Activated CD4-positive, alpha-beta memory T cell treated with anti-CD3 and anti-CD28 coated beads for 36 hours (primary cell): ENCODE data around the gene CTNNBL1. TPM values are rescaled to one million over a fixed set of nuclear protein-coding genes. Genes with fewer than 3 reads are reported as not detected.
A peak's percentile ranks its signal among the peaks of the same experiment; 100 is the strongest.
"Not testable (repeated sequence)": the region's sequence is repeated elsewhere in the genome, so short reads cannot be mapped to it uniquely, and the experiment has no call there.

Source experiments
- CTCF ChIA-PET: fragments of 350-600 bp; sonication (Branson Sonifier 250); formaldehyde crosslinking; loops from one replicate; lab custom pipeline; 2021; ENCODE audit warnings: antibody characterized with exemption, inconsistent platforms; lab: Charles Lee
- POLR2A ChIA-PET: fragments of 350-600 bp; sonication (Branson Sonifier 250); formaldehyde crosslinking; loops from one replicate; lab custom pipeline; 2021; ENCODE audit warnings: antibody characterized with exemption; lab: Charles Lee
- DNase-seq: peaks from one replicate; pipeline ENCODE4 v3.0.0-alpha.2; 2020
- H3K27ac Mint-ChIP-seq: one replicate; pipeline ENCODE4 v1.8.0; 2021; ENCODE audit warnings: mixed read lengths
- H3K27me3 Mint-ChIP-seq: one replicate; pipeline ENCODE4 v1.8.0; 2021; ENCODE audit warnings: mixed read lengths
- H3K36me3 Mint-ChIP-seq: one replicate; pipeline ENCODE4 v1.8.0; 2021; ENCODE audit warnings: mixed read lengths
- H3K4me1 Mint-ChIP-seq: one replicate; pipeline ENCODE4 v1.8.0; 2021; ENCODE audit warnings: low read depth, mixed read lengths
- H3K4me3 Mint-ChIP-seq: one replicate; pipeline ENCODE4 v1.8.0; 2021; ENCODE audit warnings: mild to moderate bottlenecking, mixed read lengths
- H3K9me3 Mint-ChIP-seq: one replicate; pipeline ENCODE4 v1.8.0; 2021; ENCODE audit warnings: mixed read lengths
- intact Hi-C: fragments of 100-400 bp; cut with micrococcal nuclease; formaldehyde crosslinking; loops from one replicate; pipeline ENCODE4 v1.15.1; 2023
- total RNA-seq, 2 experiments: library from RNA; stranded (reverse); gene quantifications; one replicate each; pipeline ENCODE4 v1.2.3, GENCODE V29; 2021

Gene CTNNBL1
- total RNA-seq, 2 experiments from 2014 or later = 72.5 to 76.5 TPM

DNA sequence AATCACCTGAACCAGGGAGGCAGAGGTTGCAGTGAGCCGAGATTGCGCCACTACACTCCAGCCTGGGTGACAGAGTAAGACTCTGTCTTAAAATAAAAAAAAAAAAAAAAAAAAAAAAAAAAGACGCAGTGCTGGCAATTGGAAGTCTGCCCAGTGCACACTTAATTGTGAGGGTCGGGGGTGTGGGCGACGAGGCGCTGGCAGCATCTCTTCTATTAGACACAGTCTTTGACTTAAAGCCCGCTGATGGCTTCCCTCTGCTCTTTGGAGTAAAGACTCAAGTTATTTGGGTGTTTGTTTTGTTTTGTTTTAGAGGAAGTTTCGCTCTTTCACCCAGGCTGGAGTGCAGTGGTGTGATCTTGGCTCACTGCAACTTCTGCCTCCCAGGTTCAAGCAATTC is 10.7 kb upstream of the CTNNBL1 start:
- intact Hi-C loops, CTCF ChIA-PET, H3K27ac Mint-ChIP-seq, H3K36me3 Mint-ChIP-seq, POLR2A ChIA-PET, DNase-seq, H3K4me3 Mint-ChIP-seq, H3K9me3 Mint-ChIP-seq: not testable (repeated sequence)
- peaks cover 19% of the 10 kb centered on the region for H3K27me3 Mint-ChIP-seq
- peaks cover 18% of the 10 kb centered on the region for H3K4me1 Mint-ChIP-seq

DNA sequence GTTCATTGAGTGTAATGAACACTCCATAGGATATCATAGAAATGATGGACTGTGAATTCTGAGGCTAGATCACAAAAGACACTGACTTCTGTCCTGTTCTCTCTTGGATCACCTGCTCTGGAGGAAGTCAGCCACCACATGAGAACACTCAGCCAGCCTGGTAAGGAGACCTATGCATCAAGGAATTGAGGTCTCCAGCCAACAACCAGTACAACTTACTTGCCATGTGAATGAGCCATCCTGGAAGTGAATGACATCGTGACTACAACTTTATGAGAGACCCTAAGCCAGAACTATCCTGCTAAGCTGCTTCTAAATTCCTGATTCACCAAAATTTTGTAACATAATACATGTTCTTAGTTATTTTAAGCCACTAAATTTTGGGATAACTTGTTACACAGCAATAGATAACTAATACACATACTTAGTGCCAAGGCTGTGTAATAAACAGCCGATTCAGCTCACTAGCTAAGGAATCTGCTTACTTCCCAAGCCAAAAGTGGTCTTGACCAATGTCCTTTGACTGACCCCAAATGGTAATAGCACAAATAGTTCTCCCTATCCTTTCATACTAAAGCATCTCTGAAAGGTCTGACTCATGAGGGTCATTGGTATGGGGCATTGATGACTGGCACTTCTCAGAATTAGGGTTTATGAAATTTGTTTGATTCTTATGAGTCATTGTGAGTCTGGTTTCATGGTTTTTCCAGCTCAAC is 6.9 kb upstream of the CTNNBL1 start:
- no peaks in the 10 kb centered on the region for H3K36me3 Mint-ChIP-seq
- CTCF ChIA-PET = interaction anchor here (1.1 to 1.3 kb wide), 2 partner anchors 16 to 122 kb away, joined by 3 read pairs; no protein-coding TSS in a partner anchor
- no peak for DNase-seq
- no peaks in the 10 kb centered on the region for H3K9me3 Mint-ChIP-seq
- peaks cover 22% of the 10 kb centered on the region for H3K4me1 Mint-ChIP-seq
- intact Hi-C loops = loop anchor here (1.0 kb wide), 1 partner anchor 44 kb away; no protein-coding TSS in a partner anchor
- POLR2A ChIA-PET = interaction anchor here (0.6 to 1.3 kb wide), 4 partner anchors 41 to 361 kb away, joined by 3 to 4 read pairs (median 4); no protein-coding TSS in a partner anchor
- H3K27me3 Mint-ChIP-seq = peaks cover 29% of the 10 kb centered on the region
- H3K4me3 Mint-ChIP-seq = no peak overlapping the region
- no peak overlapping the region for H3K27ac Mint-ChIP-seq

DNA sequence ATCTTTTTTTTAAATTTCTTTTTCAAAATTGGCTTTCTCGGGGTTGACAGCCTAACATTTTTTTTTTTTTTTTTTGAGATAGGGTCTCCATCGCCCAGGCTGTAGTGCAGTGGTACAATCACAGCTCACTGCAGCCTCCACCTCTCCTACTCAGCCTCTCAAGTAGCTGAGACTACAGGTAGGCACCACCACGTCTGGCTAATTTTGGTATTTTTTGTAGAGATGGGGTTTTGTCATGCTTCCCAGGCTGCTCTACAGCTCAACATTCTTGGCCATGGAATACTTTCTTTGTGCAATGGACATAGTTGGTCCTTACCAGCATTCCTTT is 6.4 kb upstream of the CTNNBL1 start:
- peak overlapping the region; percentile 9 for H3K27ac Mint-ChIP-seq
- intact Hi-C loops = loop anchor here (1.0 kb wide), 1 partner anchor 44 kb away; no protein-coding TSS in a partner anchor
- peaks cover 29% of the 10 kb centered on the region for H3K27me3 Mint-ChIP-seq
- H3K4me1 Mint-ChIP-seq = peaks cover 22% of the 10 kb centered on the region
- CTCF ChIA-PET = interaction anchor here (1.1 to 1.3 kb wide), 2 partner anchors 15 to 122 kb away, joined by 3 read pairs; no protein-coding TSS in a partner anchor
- H3K36me3 Mint-ChIP-seq = no peaks in the 10 kb centered on the region
- no peaks in the 10 kb centered on the region for H3K9me3 Mint-ChIP-seq
- no peak for DNase-seq
- POLR2A ChIA-PET = interaction anchor here (0.6 to 1.3 kb wide), 5 partner anchors 40 to 1121 kb away, joined by 3 to 4 read pairs (median 4); no protein-coding TSS in a partner anchor
- no peak overlapping the region for H3K4me3 Mint-ChIP-seq

DNA sequence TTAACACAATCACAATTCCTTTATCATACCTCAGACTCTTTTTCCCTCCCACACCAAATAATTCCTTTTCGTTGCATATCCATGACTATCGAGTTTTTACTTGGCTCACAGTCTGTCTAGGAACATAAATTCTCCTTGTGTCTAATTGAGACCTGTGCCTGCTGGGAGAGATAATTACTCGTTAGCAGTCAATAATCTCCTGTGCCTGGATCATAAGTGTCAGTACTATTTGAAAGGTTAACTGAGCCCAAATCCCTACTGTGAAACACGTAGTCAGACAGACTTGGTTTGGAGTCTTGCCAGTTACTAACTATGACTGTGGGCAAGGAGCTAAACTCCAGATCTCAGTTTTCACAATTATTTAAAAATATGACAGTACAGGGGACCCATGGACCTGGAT is 5.7 kb upstream of the CTNNBL1 start:
- H3K4me1 Mint-ChIP-seq = peaks cover 23% of the 10 kb centered on the region
- DNase-seq = no peak
- H3K4me3 Mint-ChIP-seq = no peak overlapping the region
- no peak overlapping the region for H3K27ac Mint-ChIP-seq
- ChIA-PET POLR2A (interaction anchor here (0.7 kb wide), 1 partner anchor 1120 kb away, joined by 4 read pairs; no protein-coding TSS in a partner anchor), CTCF (no interaction called here)
- intact Hi-C loops = no loop called here
- H3K9me3 Mint-ChIP-seq = no peaks in the 10 kb centered on the region
- peaks cover 29% of the 10 kb centered on the region for H3K27me3 Mint-ChIP-seq
- no peaks in the 10 kb centered on the region for H3K36me3 Mint-ChIP-seq

DNA sequence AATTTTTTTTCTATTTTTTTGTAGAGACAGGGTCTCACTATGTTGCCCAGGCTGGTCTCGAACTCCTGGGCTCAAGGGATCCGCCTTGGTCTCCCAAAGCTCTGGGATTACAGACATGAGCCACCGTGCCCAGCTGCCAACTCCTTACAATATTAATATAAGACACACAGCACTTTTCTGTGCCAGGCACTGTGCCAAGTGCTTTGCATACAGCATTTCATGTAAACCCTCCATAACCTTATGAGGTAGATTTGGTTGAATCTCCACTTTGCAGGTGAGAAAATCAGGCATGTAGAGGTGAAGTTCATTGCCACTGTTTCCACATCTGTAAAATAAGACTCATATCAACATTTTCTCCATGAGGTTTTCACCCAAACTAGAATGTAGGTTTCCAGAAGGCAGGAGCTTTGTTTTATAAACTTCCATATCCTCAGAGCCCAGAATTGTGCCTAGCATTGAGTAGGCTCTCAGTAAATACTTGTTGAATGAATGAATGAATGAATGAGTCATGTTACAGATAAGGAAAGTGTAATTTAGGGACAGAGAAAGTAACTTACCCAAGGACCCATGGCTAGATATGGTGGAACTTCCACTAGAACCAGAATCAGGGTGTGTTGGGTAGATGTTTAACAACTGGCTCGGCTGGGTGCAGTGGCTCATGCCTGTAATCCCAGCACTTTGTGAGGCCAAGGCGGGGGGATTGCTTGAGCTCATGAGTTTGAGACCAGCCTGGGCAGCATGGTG is 3.0 kb upstream of the CTNNBL1 start:
- peaks cover 27% of the 10 kb centered on the region for H3K27me3 Mint-ChIP-seq
- DNase-seq = no peak
- peaks cover 36% of the 10 kb centered on the region for H3K4me1 Mint-ChIP-seq
- intact Hi-C loops = no loop called here
- no peak overlapping the region for H3K4me3 Mint-ChIP-seq
- peaks cover 3% of the 10 kb centered on the region for H3K36me3 Mint-ChIP-seq
- ChIA-PET CTCF (no interaction called here), POLR2A (no interaction called here)
- no peak overlapping the region for H3K27ac Mint-ChIP-seq
- no peaks in the 10 kb centered on the region for H3K9me3 Mint-ChIP-seq

DNA sequence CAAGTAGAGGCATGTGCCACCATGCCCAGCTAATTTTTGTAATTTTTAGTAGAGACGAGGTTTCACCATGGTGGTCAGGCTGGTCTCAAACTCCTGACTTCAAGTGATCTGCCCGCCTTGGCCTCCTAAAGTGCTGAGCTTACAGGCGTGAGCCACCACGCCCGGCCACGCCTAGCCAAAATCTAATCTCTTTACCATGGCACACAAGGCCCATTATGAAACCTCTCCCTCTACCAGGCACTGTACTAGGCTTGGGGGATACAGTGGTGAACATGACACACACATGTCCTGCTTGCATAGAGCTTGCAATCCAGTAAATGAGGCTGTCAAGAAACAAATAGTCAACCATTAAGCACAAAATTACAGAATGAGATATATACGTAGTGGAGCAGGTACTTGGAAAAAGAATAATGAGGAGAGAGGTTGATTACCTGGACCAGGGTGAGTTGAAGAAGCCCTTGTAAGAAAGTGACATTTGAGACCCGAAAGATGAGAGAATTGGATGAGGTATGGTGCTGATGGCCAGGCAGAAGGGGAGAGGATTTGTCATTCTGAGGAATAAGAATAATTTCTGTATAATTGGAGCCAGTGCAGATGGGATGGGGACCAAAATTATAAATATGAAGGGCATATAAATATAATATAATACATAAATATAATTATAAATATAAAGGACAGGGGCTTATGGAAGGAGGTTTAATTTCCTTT is 1.2 kb upstream of the CTNNBL1 start:
- Mint-ChIP-seq H3K36me3 (peaks cover 8% of the 10 kb centered on the region), H3K9me3 (no peaks in the 10 kb centered on the region), H3K4me3 (peak overlapping the region; percentile 90), H3K27ac (no peak overlapping the region), H3K4me1 (peaks cover 29% of the 10 kb centered on the region), H3K27me3 (peaks cover 22% of the 10 kb centered on the region)
- POLR2A ChIA-PET = no interaction called here
- CTCF ChIA-PET = no interaction called here
- intact Hi-C loops = loop anchor here (2.0 kb wide), 1 partner anchor 52 kb away; no protein-coding TSS in a partner anchor
- no peak for DNase-seq

DNA sequence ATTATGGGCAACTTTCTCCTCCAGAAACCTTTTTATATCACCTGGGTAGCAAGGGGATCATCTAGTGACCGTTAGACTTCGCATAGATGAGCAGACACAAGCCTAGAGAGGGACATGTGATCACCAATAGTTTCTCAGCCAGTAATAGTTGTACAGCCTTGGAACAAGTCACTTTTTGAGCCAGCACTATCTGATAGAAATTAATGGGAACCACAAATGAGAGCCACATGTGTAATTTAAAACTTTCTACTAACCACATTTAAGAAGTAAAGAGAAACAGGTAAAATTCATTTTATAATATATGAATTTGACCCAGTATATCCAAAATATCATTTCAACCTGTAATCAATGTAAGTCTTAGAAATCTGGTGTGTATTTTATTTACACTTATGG is 592 bp upstream of the CTNNBL1 start:
- Mint-ChIP-seq H3K4me1 (peaks cover 24% of the 10 kb centered on the region), H3K36me3 (peaks cover 9% of the 10 kb centered on the region)

DNA sequence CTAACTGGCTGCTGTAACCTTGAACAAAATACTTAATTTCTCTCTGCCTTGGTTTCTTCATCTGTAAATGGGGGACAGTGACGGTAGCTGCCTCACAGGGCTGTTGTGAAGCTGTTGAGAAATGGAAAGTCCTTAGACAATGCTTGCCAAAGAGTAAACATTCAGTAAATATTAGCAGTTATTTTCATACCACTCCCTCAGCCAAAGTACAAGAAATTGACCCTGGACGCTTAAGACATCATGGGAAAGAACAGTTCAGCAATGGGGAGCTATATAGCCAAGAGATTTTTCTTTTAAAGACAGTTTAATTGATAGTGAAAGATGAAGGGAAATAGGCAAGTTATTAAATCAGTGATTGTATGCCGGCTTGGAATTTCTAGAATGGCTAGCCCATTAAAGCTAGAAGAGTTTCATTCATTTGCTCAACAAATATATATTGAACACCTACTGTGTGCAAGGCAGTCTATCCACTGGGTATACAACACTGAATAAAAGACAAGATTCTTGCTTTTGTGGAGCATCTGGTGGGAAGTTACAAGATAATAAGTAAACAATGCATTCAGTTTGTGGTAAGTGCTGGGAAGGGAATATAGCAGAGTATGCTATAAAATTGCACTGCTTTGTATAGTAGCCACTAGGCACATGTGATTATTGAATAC is 2.0 kb downstream of the CTNNBL1 start:
- peaks cover 11% of the 10 kb centered on the region for H3K36me3 Mint-ChIP-seq
- intact Hi-C loops = no loop called here
- H3K9me3 Mint-ChIP-seq = no peaks in the 10 kb centered on the region
- peaks cover 4% of the 10 kb centered on the region for H3K27me3 Mint-ChIP-seq
- CTCF ChIA-PET = no interaction called here
- H3K4me1 Mint-ChIP-seq = peaks cover 34% of the 10 kb centered on the region
- H3K4me3 Mint-ChIP-seq = no peak overlapping the region
- DNase-seq = no peak
- POLR2A ChIA-PET = no interaction called here
- no peak overlapping the region for H3K27ac Mint-ChIP-seq

More for the DNA sequence above, 592 bp upstream of the CTNNBL1 start:
- ChIA-PET POLR2A (no interaction called here), CTCF (no interaction called here)
- Mint-ChIP-seq H3K4me3 (peak overlapping the region; percentile 90), H3K27ac (peak overlapping the region; percentile 81), H3K27me3 (peaks cover 18% of the 10 kb centered on the region), H3K9me3 (no peaks in the 10 kb centered on the region)
- intact Hi-C loops = loop anchor here (2.0 kb wide), 1 partner anchor 52 kb away; no protein-coding TSS in a partner anchor
- no peak for DNase-seq

DNA sequence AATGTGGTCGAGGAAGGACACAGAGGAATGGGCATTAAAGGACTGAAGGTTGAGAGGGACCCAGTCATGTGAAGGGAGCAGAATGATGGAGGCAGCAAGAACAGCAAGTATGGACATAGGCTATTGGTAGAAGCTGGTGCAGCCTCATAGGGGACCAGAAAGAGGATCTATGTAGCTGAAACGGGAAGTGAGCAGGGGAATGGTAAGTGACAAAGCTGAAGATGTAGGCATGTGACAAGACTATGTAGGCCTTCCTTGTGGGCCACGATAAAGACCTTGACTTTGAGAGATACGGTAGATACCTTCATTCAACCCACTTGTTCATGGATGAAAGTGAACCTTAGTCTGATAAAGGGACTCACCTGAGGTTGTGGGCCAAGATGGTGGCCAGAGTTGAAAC is 3.5 kb downstream of the CTNNBL1 start:
- DNase-seq = no peak
- Mint-ChIP-seq H3K4me3 (no peak overlapping the region), H3K27me3 (no peaks in the 10 kb centered on the region), H3K9me3 (no peaks in the 10 kb centered on the region), H3K36me3 (peaks cover 11% of the 10 kb centered on the region), H3K27ac (no peak overlapping the region), H3K4me1 (peaks cover 34% of the 10 kb centered on the region)
- ChIA-PET POLR2A (no interaction called here), CTCF (no interaction called here)
- intact Hi-C loops = no loop called here

DNA sequence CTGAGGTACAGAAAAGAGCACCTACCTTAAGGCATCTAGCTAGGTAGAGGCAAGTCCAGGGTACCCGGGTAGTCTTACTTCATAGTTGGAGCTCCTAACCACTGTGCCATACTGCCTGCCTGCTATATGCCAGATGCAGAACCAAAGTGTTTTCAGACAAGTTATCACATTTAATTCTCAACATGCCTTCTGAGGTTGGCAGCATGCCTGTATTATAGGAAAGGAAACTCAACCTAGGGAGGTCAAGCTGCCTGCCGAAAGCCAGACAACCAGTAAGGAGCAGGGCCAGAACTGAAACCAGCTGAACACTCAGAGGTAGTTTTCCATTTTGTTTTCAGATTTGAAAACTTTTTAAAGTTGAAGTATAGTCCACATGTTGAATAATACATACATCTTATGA is 5.4 kb downstream of the CTNNBL1 start:
- Mint-ChIP-seq H3K4me1 (peaks cover 31% of the 10 kb centered on the region), H3K4me3 (no peak overlapping the region), H3K27ac (no peak overlapping the region), H3K27me3 (no peaks in the 10 kb centered on the region), H3K36me3 (peaks cover 11% of the 10 kb centered on the region), H3K9me3 (no peaks in the 10 kb centered on the region)
- intact Hi-C loops = no loop called here
- ChIA-PET CTCF (no interaction called here), POLR2A (no interaction called here)
- no peak for DNase-seq

GRCh38 chr20:37700301-37700700 is 6.5 kb downstream of the CTNNBL1 start:
- Mint-ChIP-seq H3K27ac (no peak overlapping the region), H3K9me3 (no peaks in the 10 kb centered on the region), H3K4me3 (no peak overlapping the region), H3K4me1 (peaks cover 28% of the 10 kb centered on the region), H3K36me3 (peaks cover 11% of the 10 kb centered on the region), H3K27me3 (no peaks in the 10 kb centered on the region)
- no peak for DNase-seq
- POLR2A ChIA-PET = no interaction called here
- CTCF ChIA-PET = interaction anchor here (0.7 kb wide), 1 partner anchor 84 kb away, joined by 4 read pairs; no protein-coding TSS in a partner anchor
- intact Hi-C loops = no loop called here
